C4-2B (cell line): ENCODE results near the gene CLSTN2.

ENCODE experiments used
- CTCF ChIP-seq: fragments of 450-650 bp; conservative IDR thresholded peaks from 2 replicates; pipeline ENCODE4 v1.5.1; 2017; ENCODE audit warnings: mild to moderate bottlenecking
- ZFX ChIP-seq: fragments of 450-650 bp; IDR thresholded peaks from 2 replicates; pipeline ENCODE4 v1.6.1; 2017

GRCh38 chr3:140187028-140187427 lies 252.0 kb downstream of the CLSTN2 start:
- TF ChIP-seq CTCF (no peak), ZFX (no peak)
